Tibial artery (tissue), 4 donors: Measurements from ENCODE around the gene STARD3.

ENCODE experiments used
- DNase-seq, 2 donors: peaks; one replicate each; pipeline ENCODE4 v3.0.0-alpha.2; 2019
- H3K27ac ChIP-seq, 2 donors: fragments of 200-600 bp; sonication (generic) in 1 of 2; 1 replicate in 1 of 2; 2 replicates in 1 of 2; pipeline ENCODE4 v1.5.1; 2018 to 2019; ENCODE audit warnings: mild to moderate bottlenecking in 1 of 2
- H3K27me3 ChIP-seq, 2 donors: fragments of 200-600 bp; sonication (generic) in 1 of 2; one replicate each; pipeline versions ENCODE4 v1.5.1 to v1.6.0; 2016 to 2019
- H3K36me3 ChIP-seq, 3 donors: fragments of 200-600 bp; sonication (generic) in 2 of 3; one replicate each; pipeline ENCODE4 v1.5.1; 2016 to 2019; ENCODE audit warnings: mild to moderate bottlenecking in 2 of 3
- H3K4me1 ChIP-seq, 4 donors: fragments of 200-600 bp; sonication (generic) in 2 of 4; 1 replicate in 3 of 4; 2 replicates in 1 of 4; pipeline ENCODE4 v1.5.1; 2016 to 2019
- H3K4me3 ChIP-seq, 2 donors: fragments of 200-600 bp; sonication (generic) in 1 of 2; 1 replicate in 1 of 2; 2 replicates in 1 of 2; pipeline ENCODE4 v1.5.1; 2018 to 2019; ENCODE audit warnings: mild to moderate bottlenecking in 2 of 2
- H3K9me3 ChIP-seq, 3 donors: fragments of 200-600 bp; sonication (generic) in 1 of 3; one replicate each; pipeline ENCODE4 v1.5.1; 2016 to 2019
- CTCF ChIP-seq, 2 experiments: fragments of 200-600 bp in 1 of 2; fragments of 450-650 bp in 1 of 2; IDR thresholded peaks; one replicate each; pipeline ENCODE4 v1.5.1; 2017 to 2019; ENCODE audit warnings: antibody characterized with exemption in 2 of 2, mild to moderate bottlenecking in 1 of 2, moderate library complexity in 1 of 2
- intact Hi-C: fragments of 100-400 bp; cut with DNase I; formaldehyde crosslinking; loops from one replicate; pipeline ENCODE4 v1.15.0; 2023; ENCODE audit warnings: low total_unique reads

The STARD3 gene

GRCh38 chr17:39611401-39612112, 25.4 kb upstream of the STARD3 start:
- Histone ChIP-seq H3K36me3 (no peaks in the 10 kb centered on the region), H3K27ac (no peak overlapping the region), H3K9me3 (no peaks in the 10 kb centered on the region), H3K27me3 (peaks cover 3 to 83% of the 10 kb centered on the region in 2 donors), H3K4me1 (peaks cover 0 to 16% (median 11%) of the 10 kb centered on the region in 4 donors), H3K4me3 (no peak overlapping the region)
- DNase-seq = no peak
- intact Hi-C loops = no loop called here
- TF ChIP-seq CTCF (IDR thresholded peaks at IDR 0.05) = no peak

GRCh38 chr17:39612291-39612894, 24.6 kb upstream of the STARD3 start:
- TF ChIP-seq CTCF (IDR thresholded peaks at IDR 0.05) = no peak
- Histone ChIP-seq H3K27ac (no peak overlapping the region), H3K27me3 (peaks cover 1 to 83% of the 10 kb centered on the region in 2 donors), H3K4me1 (peaks cover 0 to 9% (median 5%) of the 10 kb centered on the region in 4 donors), H3K9me3 (no peaks in the 10 kb centered on the region), H3K36me3 (no peaks in the 10 kb centered on the region), H3K4me3 (no peak overlapping the region)
- no peak for DNase-seq
- intact Hi-C loops = no loop called here

- Histone ChIP-seq H3K27me3 (peaks cover 0 to 79% of the 10 kb centered on the region in 2 donors), H3K9me3 (no peaks in the 10 kb centered on the region), H3K4me3 (no peak overlapping the region), H3K27ac (no peak overlapping the region), H3K4me1 (peaks cover 0 to 10% (median 4%) of the 10 kb centered on the region in 4 donors), H3K36me3 (no peaks in the 10 kb centered on the region)
- no peak for DNase-seq
- TF ChIP-seq CTCF (IDR thresholded peaks at IDR 0.05) = no peak
- intact Hi-C loops = no loop called here
Observed at GRCh38 chr17:39612935-39613464, 23.9 kb upstream of the STARD3 start.

GRCh38 chr17:39614545-39615157, 22.3 kb upstream of the STARD3 start:
- Histone ChIP-seq H3K36me3 (no peaks in the 10 kb centered on the region), H3K4me3 (no peak overlapping the region), H3K9me3 (no peaks in the 10 kb centered on the region), H3K4me1 (peaks cover 0 to 23% (median 11%) of the 10 kb centered on the region in 4 donors), H3K27ac (no peak overlapping the region), H3K27me3 (peaks cover 0 to 64% of the 10 kb centered on the region in 2 donors)
- DNase-seq = no peak
- intact Hi-C loops = no loop called here
- no peak for TF ChIP-seq CTCF (IDR thresholded peaks at IDR 0.05)

GRCh38 chr17:39615434-39615833, 21.5 kb upstream of the STARD3 start:
- Histone ChIP-seq H3K4me1 (peaks cover 0 to 23% (median 11%) of the 10 kb centered on the region in 4 donors), H3K9me3 (no peaks in the 10 kb centered on the region), H3K4me3 (no peak overlapping the region), H3K27me3 (peaks cover 0 to 63% of the 10 kb centered on the region in 2 donors), H3K36me3 (no peaks in the 10 kb centered on the region), H3K27ac (no peak overlapping the region)
- no peak for DNase-seq
- no peak for TF ChIP-seq CTCF (IDR thresholded peaks at IDR 0.05)
- intact Hi-C loops = no loop called here
